ENCODE measurements around the gene ST8SIA1.

ST8SIA1 gene

GRCh38 chr12:22325218-22325617 lies 9.3 kb downstream of the ST8SIA1 start:
- no peak for FAIRE-seq

DNA sequence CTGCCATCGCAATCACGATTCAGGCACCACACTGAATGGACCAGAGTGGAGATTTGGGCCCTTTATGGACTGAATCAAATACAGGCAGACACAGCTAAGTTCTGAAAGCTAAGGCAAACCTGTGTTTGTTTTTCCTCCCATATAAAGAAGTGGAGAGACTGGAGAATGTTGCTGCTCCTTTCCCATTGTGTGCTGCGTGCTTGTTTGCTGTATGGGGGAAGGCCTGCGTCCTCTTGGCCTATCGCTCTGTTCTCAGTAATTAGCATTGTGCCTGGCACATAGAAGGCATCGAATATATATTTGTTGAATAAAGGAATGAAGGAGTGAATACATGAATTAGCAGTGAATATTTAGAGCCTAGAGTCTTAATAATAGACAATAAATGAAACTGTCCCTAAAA lies 12.4 kb downstream of the ST8SIA1 start:
- no peak for FAIRE-seq

- no peak for FAIRE-seq
These were observed 12.9 kb downstream of the ST8SIA1 start for GRCh38 chr12:22321638-22322037.

DNA sequence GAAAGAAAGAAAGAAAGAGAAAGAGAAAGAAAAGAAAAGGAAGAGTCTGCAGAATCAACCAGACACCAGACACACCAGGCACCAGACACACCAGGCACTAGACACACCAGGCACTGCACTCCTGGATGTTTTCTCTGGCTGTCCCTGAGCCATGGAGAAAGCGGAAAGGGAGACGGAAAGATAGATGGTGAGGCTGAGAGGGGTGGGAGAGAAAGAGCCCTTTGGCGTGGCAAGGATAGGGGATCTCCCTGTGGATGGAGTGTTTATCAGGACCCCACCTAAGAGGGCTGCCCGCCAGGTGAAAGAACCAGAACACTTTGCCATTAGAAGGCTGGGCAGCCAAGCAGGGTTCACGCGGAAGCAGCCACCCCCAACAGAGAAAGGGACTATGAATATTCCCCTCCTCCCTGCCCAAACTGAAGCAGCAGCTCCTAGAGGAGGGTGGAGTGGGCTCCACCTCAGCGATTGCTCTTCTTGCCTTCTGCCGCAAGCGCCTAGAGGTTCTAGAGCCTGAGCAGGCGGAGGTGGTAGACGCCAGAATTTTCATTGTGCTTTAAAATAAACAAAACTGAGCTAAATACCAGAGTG lies 13.4 kb downstream of the ST8SIA1 start:
- FAIRE-seq, result no peak

GRCh38 chr12:22318108-22318737 lies 16.3 kb downstream of the ST8SIA1 start:
- FAIRE-seq, result no peak

DNA sequence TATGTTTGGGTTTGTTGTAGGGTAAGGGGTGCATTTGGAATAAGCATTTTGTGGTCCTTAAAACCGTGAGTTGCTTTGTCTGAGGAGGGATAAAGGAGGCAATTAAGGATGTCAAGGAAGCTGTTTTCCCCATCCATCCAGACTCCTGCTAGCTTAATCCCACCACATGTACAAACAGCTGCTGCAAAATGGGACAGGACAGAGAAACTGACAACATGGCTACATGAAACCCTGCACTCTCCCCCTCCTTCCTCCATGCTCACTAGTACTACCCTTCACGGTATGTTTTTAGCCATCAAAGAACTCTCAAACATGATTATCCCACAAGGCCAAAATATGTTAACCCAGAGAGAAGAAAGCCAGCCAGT lies 20.6 kb downstream of the ST8SIA1 start:
- no peak for FAIRE-seq

DNA sequence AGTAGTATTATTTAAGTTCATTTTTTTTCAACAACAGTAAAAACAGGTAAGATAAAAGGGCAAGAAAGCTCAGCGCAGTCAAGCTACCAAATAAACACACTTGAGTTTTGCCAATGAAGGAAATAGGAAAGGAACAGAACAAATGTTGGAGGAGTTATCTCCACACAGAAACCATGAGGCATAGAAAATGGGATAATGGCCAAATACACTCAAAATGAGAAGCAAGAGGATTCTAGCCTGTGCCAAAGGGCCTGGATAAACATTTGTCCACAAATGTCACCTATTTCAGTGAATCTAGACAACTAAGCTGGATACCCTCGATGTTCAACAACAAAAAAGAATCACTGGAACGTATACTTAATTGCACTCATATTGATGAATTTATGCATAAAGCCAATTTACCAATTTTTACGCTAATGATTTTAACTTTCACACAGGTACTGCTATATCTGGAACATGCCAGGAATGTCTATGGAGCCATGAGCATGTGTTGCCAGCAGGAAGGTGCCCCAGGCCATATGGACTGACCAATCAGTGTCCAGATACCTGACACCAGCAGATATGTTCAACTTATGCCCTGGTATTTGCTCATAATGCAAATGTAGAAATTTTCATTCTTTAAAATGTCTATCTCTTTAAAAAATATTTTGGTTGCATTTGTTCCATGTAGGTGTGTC lies 21.1 kb downstream of the ST8SIA1 start:
- no peak for FAIRE-seq

- FAIRE-seq, result no peak
These were observed 22.2 kb downstream of the ST8SIA1 start for GRCh38 chr12:22312336-22312735.

GRCh38 chr12:22310709-22311108 lies 23.8 kb downstream of the ST8SIA1 start:
- no peak for FAIRE-seq

DNA sequence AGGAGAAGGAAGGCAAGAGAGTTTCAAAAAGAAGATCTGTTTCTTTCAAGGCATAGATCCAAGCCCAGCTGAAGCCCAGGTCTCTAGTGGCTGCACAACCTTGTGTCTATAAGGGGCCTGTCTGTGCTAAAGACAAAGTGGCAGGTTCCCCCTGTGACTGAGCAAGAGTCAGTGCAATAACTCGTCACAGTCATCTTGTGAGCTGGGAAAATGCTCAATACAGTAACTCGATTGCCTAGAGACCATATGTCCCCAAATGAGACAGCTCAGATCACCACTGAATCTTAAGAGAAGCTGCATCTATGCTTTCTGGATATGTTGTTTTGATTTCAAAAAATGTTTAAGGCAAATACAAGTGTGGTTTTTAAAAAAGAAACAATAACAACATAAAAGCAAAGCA lies 24.2 kb downstream of the ST8SIA1 start:
- no peak for FAIRE-seq

DNA sequence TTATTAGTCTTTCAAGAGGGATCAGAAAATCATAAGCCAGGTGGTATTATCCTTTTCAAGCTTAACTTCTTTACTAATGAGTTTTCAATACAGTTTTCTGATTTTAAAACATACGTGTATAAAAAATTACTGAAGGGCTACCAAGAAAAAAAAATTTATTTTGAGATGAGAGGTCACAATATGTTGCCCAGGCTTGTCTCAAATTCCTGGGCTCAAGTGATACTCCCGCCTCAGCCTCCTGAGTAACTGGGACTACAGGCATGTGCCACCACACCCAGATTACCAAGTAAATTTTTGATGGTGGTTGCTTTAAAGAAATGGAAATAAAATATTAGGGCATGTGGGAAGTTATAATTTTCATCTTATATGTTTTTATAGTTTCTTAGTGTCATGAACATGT lies 26.7 kb downstream of the ST8SIA1 start:
- no peak for FAIRE-seq

- no peak for FAIRE-seq
These were observed 28.2 kb downstream of the ST8SIA1 start for GRCh38 chr12:22306311-22306710.

- no peak for FAIRE-seq
These were observed 30.2 kb downstream of the ST8SIA1 start for GRCh38 chr12:22304341-22304740.

DNA sequence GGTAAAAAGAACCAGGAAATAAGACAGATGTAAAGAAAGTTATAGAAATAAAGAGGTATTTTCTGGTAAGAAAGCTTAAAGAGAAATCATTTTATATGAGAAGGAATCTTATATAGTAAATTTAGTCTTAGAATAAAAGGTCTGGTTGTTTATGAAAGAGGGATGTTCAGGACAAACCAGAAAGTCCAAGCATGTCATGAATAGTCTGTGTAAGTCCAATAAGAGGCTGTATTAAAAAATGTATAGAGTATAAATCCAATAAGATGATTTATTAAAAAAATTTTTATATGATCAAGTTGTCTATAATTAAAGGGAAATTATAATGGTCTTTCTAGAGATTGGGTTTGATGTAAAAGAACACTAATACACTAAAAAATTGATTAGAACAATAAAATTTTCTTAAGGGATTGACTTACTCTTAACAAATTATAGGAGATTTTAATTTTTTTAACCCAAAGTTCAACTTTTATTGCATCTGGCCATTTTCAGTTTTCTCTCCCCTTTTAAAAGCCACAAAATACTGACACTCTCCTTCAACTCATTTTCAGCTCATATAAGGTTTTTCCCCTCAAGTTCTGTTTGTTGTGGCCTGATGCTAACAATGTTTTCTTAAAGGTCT lies 35.1 kb downstream of the ST8SIA1 start:
- no peak for FAIRE-seq

DNA sequence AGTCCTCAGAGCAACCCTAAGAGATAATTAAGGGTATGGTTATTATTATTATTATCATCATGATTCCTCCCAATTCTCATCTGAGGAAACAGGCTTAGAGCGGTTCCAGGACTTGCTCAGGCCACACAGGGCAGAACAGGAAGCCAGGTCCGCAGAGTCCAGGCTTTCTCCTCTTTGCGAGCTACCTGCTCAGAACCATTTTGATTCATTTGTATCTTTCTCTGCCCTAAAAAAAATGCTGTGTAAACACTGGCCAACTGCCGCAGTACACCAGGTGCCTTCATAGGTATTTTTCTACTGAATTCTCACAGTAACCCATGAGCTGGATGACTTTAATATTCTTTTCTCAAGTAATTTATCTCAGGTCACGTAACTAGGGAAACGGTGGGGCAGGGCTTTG lies 45.3 kb downstream of the ST8SIA1 start:
- no peak for FAIRE-seq

- no peak for FAIRE-seq
These were observed 46.5 kb downstream of the ST8SIA1 start for GRCh38 chr12:22287776-22288621.

DNA sequence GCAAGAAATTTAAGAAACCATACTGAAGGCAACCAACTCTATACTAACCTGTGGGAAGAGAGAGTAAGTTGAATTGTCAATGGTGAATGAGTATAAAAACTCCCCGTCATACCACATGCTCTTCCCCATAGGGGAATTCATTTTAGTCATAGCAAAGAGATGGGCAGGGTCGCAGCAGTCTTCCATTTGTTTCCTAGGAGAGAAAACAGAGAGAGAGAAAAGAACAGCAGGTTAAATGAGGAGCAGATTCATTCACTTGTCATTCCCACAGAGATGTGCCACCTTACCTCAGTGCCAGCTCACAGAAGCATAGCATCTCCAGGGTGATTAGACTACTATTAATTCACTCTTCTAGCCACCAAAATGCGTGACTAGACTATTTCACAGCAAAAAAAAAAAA lies 47.4 kb downstream of the ST8SIA1 start:
- no peak for FAIRE-seq

GRCh38 chr12:22286569-22286968 lies 47.9 kb downstream of the ST8SIA1 start:
- no peak for FAIRE-seq

GRCh38 chr12:22285846-22286245 lies 48.7 kb downstream of the ST8SIA1 start:
- no peak for FAIRE-seq

DNA sequence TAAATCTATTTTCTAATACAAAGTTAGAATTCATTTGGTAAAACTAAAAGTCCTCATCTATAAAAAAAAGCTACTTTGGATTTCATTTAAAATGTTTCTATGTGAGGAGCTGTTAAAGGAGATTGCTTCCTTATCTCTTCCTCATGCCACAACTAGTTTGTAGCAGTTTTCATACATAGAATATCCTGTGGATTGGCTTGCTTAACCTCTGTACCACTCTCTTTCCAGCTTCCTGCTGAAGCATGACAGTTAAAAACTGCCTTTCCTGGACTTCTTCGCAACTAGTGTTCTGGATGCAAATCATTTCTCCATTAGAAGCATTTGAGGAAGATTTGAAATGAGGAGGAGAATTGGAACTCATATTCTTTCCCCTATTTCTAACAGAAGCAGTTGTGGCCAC lies 49.6 kb downstream of the ST8SIA1 start:
- no peak for FAIRE-seq

- no peak for FAIRE-seq
These were observed 51.0 kb downstream of the ST8SIA1 start for GRCh38 chr12:22283508-22283907.

- no peak for FAIRE-seq
These were observed 51.5 kb downstream of the ST8SIA1 start for GRCh38 chr12:22283006-22283506.

GRCh38 chr12:22282283-22282682 lies 52.2 kb downstream of the ST8SIA1 start:
- FAIRE-seq, result no peak

Data from colon (tissue), 2 donors.